Measurements from ENCODE around the gene SCYGR8. TPM values are rescaled to one million over a fixed set of nuclear protein-coding genes. Genes with fewer than 3 reads are reported as not detected.
A peak's percentile ranks its signal among the peaks of the same experiment; 100 is the strongest.
"Not testable (repeated sequence)": the region's sequence is repeated elsewhere in the genome, so short reads cannot be mapped to it uniquely, and the experiment has no call there.

The SCYGR8 gene
- total RNA-seq, 1 donor from 2014 or later = not detected

GRCh38 chr2:227722821-227723220 is 22.9 kb upstream of the SCYGR8 start:
- H3K36me3 Mint-ChIP-seq (ENCODE audit: low read depth); H3K4me1 Mint-ChIP-seq (ENCODE audit: low read depth); H3K27me3 Mint-ChIP-seq (ENCODE audit: low read depth); DNase-seq (ENCODE audit: low spot score); H3K4me3 Mint-ChIP-seq (ENCODE audit: low read depth); H3K9me3 Mint-ChIP-seq; H3K27ac Mint-ChIP-seq; intact Hi-C loops (cut with micrococcal nuclease): not testable (repeated sequence)

GRCh38 chr2:227724394-227725039 is 21.2 kb upstream of the SCYGR8 start, which contains the start of gene SCYGR6:
TSS of gene SCYGR6 (minus strand) at chr2:227724757. CDS start at chr2:227724757, 0 bp downstream.
- Mint-ChIP-seq H3K4me3 (ENCODE audit: low read depth) (no peak within 1 kb of the TSS), H3K27me3 (ENCODE audit: low read depth) (no peaks in the 10 kb centered on the region), H3K27ac (no peak within 1 kb of the TSS), H3K36me3 (ENCODE audit: low read depth) (no peaks in the 10 kb centered on the region), H3K4me1 (ENCODE audit: low read depth) (no peaks in the 10 kb centered on the region), H3K9me3 (no peaks in the 10 kb centered on the region)
- no peak for DNase-seq (ENCODE audit: low spot score)
- intact Hi-C loops (cut with micrococcal nuclease) = no loop called here

GRCh38 chr2:227728035-227728434 is 17.7 kb upstream of the SCYGR8 start, which contains the start of gene SCYGR7:
TSS of gene SCYGR7 (plus strand) at chr2:227728335. CDS start at chr2:227728335, 0 bp downstream.
- Mint-ChIP-seq H3K27me3 (ENCODE audit: low read depth) (peaks cover 4% of the 10 kb centered on the region), H3K27ac (no peak within 1 kb of the TSS), H3K9me3 (no peaks in the 10 kb centered on the region), H3K36me3 (ENCODE audit: low read depth) (no peaks in the 10 kb centered on the region), H3K4me3 (ENCODE audit: low read depth) (no peak within 1 kb of the TSS), H3K4me1 (ENCODE audit: low read depth) (no peaks in the 10 kb centered on the region)
- intact Hi-C loops (cut with micrococcal nuclease) = no loop called here
- no peak for DNase-seq (ENCODE audit: low spot score)

- no peaks in the 10 kb centered on the region for H3K9me3 Mint-ChIP-seq
- no peak overlapping the region for H3K27ac Mint-ChIP-seq
- intact Hi-C loops (cut with micrococcal nuclease) = no loop called here
- no peaks in the 10 kb centered on the region for H3K4me1 Mint-ChIP-seq (ENCODE audit: low read depth)
- no peak overlapping the region for H3K4me3 Mint-ChIP-seq (ENCODE audit: low read depth)
- no peak for DNase-seq (ENCODE audit: low spot score)
- no peaks in the 10 kb centered on the region for H3K27me3 Mint-ChIP-seq (ENCODE audit: low read depth)
- no peaks in the 10 kb centered on the region for H3K36me3 Mint-ChIP-seq (ENCODE audit: low read depth)
Observed at GRCh38 chr2:227739351-227739750, 6.3 kb upstream of the SCYGR8 start.

GRCh38 chr2:227740705-227741104 is 5.0 kb upstream of the SCYGR8 start:
- H3K36me3 Mint-ChIP-seq (ENCODE audit: low read depth); H3K9me3 Mint-ChIP-seq; H3K27ac Mint-ChIP-seq; H3K4me1 Mint-ChIP-seq (ENCODE audit: low read depth); H3K4me3 Mint-ChIP-seq (ENCODE audit: low read depth); intact Hi-C loops (cut with micrococcal nuclease); DNase-seq (ENCODE audit: low spot score); H3K27me3 Mint-ChIP-seq (ENCODE audit: low read depth): not testable (repeated sequence)

GRCh38 chr2:227748079-227748478 is 2.4 kb downstream of the SCYGR8 start:
- no peaks in the 10 kb centered on the region for H3K4me1 Mint-ChIP-seq (ENCODE audit: low read depth)
- H3K4me3 Mint-ChIP-seq (ENCODE audit: low read depth) = no peak overlapping the region
- intact Hi-C loops (cut with micrococcal nuclease) = no loop called here
- H3K36me3 Mint-ChIP-seq (ENCODE audit: low read depth) = no peaks in the 10 kb centered on the region
- H3K9me3 Mint-ChIP-seq = no peaks in the 10 kb centered on the region
- no peaks in the 10 kb centered on the region for H3K27me3 Mint-ChIP-seq (ENCODE audit: low read depth)
- DNase-seq (ENCODE audit: low spot score) = no peak
- no peak overlapping the region for H3K27ac Mint-ChIP-seq

GRCh38 chr2:227756261-227756660 is 10.6 kb downstream of the SCYGR8 start:
- H3K4me3 Mint-ChIP-seq (ENCODE audit: low read depth); DNase-seq (ENCODE audit: low spot score); H3K36me3 Mint-ChIP-seq (ENCODE audit: low read depth); H3K9me3 Mint-ChIP-seq; H3K4me1 Mint-ChIP-seq (ENCODE audit: low read depth); H3K27me3 Mint-ChIP-seq (ENCODE audit: low read depth); intact Hi-C loops (cut with micrococcal nuclease); H3K27ac Mint-ChIP-seq: not testable (repeated sequence)

- H3K27me3 Mint-ChIP-seq (ENCODE audit: low read depth) = no peaks in the 10 kb centered on the region
- H3K9me3 Mint-ChIP-seq = no peaks in the 10 kb centered on the region
- no peak overlapping the region for H3K27ac Mint-ChIP-seq
- DNase-seq (ENCODE audit: low spot score) = no peak
- no peaks in the 10 kb centered on the region for H3K36me3 Mint-ChIP-seq (ENCODE audit: low read depth)
- no peak overlapping the region for H3K4me3 Mint-ChIP-seq (ENCODE audit: low read depth)
- no peaks in the 10 kb centered on the region for H3K4me1 Mint-ChIP-seq (ENCODE audit: low read depth)
- intact Hi-C loops (cut with micrococcal nuclease) = loop anchor here (10.0 kb wide), 1 partner anchor 285 kb away; the partner anchor contains the start of gene AGFG1
Observed at GRCh38 chr2:227759411-227760118, 13.9 kb downstream of the SCYGR8 start.

- no peaks in the 10 kb centered on the region for H3K4me1 Mint-ChIP-seq (ENCODE audit: low read depth)
- H3K27me3 Mint-ChIP-seq (ENCODE audit: low read depth) = no peaks in the 10 kb centered on the region
- no peak overlapping the region for H3K27ac Mint-ChIP-seq
- H3K36me3 Mint-ChIP-seq (ENCODE audit: low read depth) = no peaks in the 10 kb centered on the region
- no peaks in the 10 kb centered on the region for H3K9me3 Mint-ChIP-seq
- no peak overlapping the region for H3K4me3 Mint-ChIP-seq (ENCODE audit: low read depth)
- intact Hi-C loops (cut with micrococcal nuclease) = loop anchor here (10.0 kb wide), 1 partner anchor 287 kb away; the partner anchor contains the start of gene AGFG1
- no peak for DNase-seq (ENCODE audit: low spot score)
Observed at GRCh38 chr2:227761740-227762476, 16.2 kb downstream of the SCYGR8 start.

GRCh38 chr2:227765788-227766372 is 20.2 kb downstream of the SCYGR8 start:
- Mint-ChIP-seq H3K27ac (no peak overlapping the region), H3K36me3 (ENCODE audit: low read depth) (no peaks in the 10 kb centered on the region), H3K4me1 (ENCODE audit: low read depth) (no peaks in the 10 kb centered on the region), H3K27me3 (ENCODE audit: low read depth) (no peaks in the 10 kb centered on the region), H3K9me3 (no peaks in the 10 kb centered on the region), H3K4me3 (ENCODE audit: low read depth) (no peak overlapping the region)
- DNase-seq (ENCODE audit: low spot score) = no peak
- intact Hi-C loops (cut with micrococcal nuclease) = loop anchor here (1.0 to 10.0 kb wide), 4 partner anchors 108 to 634 kb away; partner anchors contain the start of gene AGFG1

- H3K4me3 Mint-ChIP-seq (ENCODE audit: low read depth) = no peak overlapping the region
- H3K36me3 Mint-ChIP-seq (ENCODE audit: low read depth) = no peaks in the 10 kb centered on the region
- no peaks in the 10 kb centered on the region for H3K4me1 Mint-ChIP-seq (ENCODE audit: low read depth)
- H3K27ac Mint-ChIP-seq = no peak overlapping the region
- no peaks in the 10 kb centered on the region for H3K27me3 Mint-ChIP-seq (ENCODE audit: low read depth)
- H3K9me3 Mint-ChIP-seq = no peaks in the 10 kb centered on the region
- peak; percentile 32 for DNase-seq (ENCODE audit: low spot score)
- intact Hi-C loops (cut with micrococcal nuclease) = loop anchor here (1.0 to 10.0 kb wide), 4 partner anchors 108 to 634 kb away; partner anchors contain the start of gene AGFG1
Observed at GRCh38 chr2:227766373-227766883, 20.7 kb downstream of the SCYGR8 start.

GRCh38 chr2:227767830-227768229 is 22.1 kb downstream of the SCYGR8 start:
- Mint-ChIP-seq H3K27me3 (ENCODE audit: low read depth) (no peaks in the 10 kb centered on the region), H3K4me3 (ENCODE audit: low read depth) (no peak overlapping the region), H3K9me3 (no peaks in the 10 kb centered on the region), H3K4me1 (ENCODE audit: low read depth) (no peaks in the 10 kb centered on the region), H3K27ac (no peak overlapping the region), H3K36me3 (ENCODE audit: low read depth) (no peaks in the 10 kb centered on the region)
- intact Hi-C loops (cut with micrococcal nuclease) = loop anchor here (5.0 to 10.0 kb wide), 3 partner anchors 293 to 636 kb away; partner anchors contain the start of gene AGFG1
- no peak for DNase-seq (ENCODE audit: low spot score)

Data from activated T-helper 2 cell treated with anti-CD3 and anti-CD28 coated beads, Interferon-gamma antibody, Interleukin-2, Interleukin-4, amounts not matched to agents 10 μg/mL and 5 μg/mL and 100 μg/mL, durations not matched to agents 14 hours and 24 hours and 36 hours (primary cell).